VCaP (cell line): ENCODE results near the gene TBXT.
A peak's percentile ranks its signal among the peaks of the same experiment; 100 is the strongest.
"Not testable (repeated sequence)": the region's sequence is repeated elsewhere in the genome, so short reads cannot be mapped to it uniquely, and the experiment has no call there.

Experiments used
- H3K27ac ChIP-seq: fragments of 450-650 bp; 2 replicates; pipeline ENCODE4 v1.5.1; 2017
- CTCF ChIP-seq: fragments of 450-650 bp; conservative IDR thresholded peaks from 2 replicates; pipeline ENCODE4 v1.5.1; 2017; ENCODE audit warnings: mild to moderate bottlenecking, moderate library complexity

The TBXT gene

DNA sequence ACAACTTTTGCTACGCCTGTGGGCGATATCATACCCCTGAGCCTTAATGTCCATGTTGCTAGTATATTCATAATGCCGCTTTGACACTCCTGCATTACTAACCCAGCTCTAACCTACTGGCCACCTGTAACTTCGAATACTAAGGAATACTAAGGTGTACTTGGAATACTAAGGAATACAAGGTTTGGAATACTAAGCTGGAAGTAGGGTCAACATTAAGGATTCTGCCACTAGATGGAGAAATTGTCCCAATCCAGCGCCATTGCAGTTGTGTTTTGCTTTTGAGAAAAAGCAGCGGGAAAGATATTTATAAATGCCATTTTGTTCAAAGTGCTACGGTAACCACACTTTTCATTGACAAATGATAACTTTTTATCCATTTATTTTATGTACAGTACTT, 10.7 kb downstream of the TBXT start:
- no peak overlapping the region for H3K27ac ChIP-seq
- peak; percentile 80 for TF ChIP-seq CTCF

DNA sequence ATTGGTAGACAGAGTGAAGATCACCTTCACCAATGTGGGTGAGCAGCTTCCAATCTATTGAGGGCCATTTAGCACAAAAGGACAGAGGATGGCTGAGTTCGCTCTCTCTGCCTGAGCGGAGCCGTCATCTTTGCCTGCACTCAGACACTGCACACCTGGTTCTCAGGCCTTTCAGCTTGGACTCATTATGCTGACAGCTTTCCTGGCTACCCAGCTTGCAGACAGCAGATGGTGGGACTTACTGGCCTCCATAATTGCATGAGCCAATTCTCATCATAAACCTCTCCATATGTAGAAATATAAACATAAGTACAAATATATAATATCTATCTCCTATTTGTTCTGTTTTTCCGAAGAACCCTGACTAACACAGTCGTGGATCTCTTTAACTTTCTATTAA, 13.7 kb downstream of the TBXT start:
- no peak overlapping the region for H3K27ac ChIP-seq
- TF ChIP-seq CTCF: no peak

DNA sequence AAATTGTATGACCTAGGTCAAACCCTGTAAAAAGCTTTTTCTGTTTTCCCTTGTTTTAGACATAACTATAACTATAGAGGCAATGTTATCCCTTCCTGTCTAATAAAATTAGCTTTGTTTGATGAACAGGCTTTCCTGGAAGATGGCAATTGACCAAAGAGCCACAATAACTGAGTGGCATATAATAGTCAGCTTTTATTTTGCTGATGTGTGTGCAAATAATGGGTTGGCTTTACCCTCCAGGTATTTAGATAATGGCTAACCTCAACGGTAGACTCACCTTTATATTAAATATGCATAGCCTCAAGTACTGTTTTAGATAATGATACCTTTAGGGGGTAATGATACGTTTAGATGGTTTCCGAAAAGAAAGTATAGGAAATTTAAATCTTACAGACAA, 15.0 kb downstream of the TBXT start:
- TF ChIP-seq CTCF: no peak
- no peak overlapping the region for H3K27ac ChIP-seq

DNA sequence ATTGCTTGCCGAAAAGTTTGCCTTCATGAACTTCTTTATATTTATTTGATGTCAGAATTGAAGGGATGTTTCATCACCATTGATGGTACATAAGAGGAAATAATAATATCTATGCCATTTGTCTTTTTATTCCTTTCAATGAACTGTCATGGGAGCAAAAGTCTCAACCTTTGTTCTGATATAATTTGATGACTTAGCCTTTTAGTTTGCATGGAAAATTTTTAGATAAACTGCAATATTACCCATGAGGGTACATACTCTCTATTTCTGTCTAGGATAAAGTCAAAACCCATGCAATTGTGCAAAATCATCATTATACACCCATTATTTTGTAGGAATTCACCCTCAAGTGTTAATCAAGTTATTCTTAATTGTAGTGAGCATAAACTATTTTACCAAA, 15.9 kb downstream of the TBXT start:
- no peak overlapping the region for H3K27ac ChIP-seq
- no peak for TF ChIP-seq CTCF

DNA sequence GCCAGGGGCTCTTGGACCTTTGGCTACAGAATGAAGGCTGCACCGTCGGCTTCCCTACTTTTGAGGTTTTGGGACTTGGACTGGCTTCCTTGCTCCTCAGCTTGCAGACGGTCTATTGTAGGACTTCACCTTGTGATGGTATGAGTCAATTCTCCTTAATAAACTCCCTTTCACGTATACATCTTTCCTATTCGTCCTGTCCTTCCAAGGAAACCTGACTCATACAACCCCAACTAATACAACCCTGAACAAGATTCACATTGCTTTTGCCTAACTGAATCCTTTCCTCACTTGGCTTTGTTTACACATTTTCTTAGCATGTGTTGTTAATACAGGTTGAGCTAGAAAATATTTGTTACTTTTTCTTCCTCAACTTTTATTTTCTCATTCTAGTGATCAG, 21.9 kb downstream of the TBXT start:
- TF ChIP-seq CTCF: no peak
- no peak overlapping the region for H3K27ac ChIP-seq

DNA sequence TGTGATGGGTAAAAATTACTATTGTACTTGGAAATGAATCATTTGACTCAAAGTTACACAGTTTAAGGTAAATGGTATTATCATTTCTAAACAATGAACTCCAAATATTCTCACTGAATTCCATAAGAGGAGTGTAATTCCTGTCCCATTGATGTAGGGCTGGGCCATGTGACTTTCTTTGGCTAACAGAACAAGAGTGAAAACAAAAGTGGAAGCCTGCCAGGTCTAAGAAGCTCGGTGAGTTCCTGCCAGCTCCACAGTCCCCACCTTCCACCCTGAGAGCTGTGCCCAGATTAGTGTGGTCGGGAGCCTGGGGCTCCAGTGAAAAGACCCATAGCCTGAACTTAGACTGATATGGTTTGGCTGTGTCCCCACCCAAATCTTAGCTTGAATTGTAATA, 24.6 kb downstream of the TBXT start:
- TF ChIP-seq CTCF: no peak
- H3K27ac ChIP-seq: no peak overlapping the region

GRCh38 chr6:166127624-166128472, 39.8 kb downstream of the TBXT start:
- TF ChIP-seq CTCF: no peak

DNA sequence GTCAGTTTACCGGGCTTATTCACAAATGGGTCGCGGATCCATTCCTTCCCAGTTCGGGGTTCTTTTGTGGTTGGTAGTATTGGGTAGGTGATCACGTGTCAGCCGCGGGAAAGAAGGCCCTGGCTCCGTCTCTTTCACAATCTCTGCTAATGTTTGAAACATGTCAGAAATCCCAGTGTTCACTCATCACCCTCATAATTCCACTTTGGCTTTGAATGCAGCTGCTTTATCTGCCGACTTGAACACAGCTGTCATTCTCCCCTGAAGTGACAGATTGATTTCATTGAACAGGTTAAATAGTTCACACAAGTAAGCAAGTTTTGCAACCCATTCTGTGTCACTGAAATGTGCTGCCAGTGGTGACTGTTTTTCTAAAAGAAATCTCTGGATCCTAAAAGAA, 44.5 kb downstream of the TBXT start:
- H3K27ac ChIP-seq: not testable (repeated sequence)

More at GRCh38 chr6:166127624-166128472, 39.8 kb downstream of the TBXT start:
- H3K27ac ChIP-seq: no peak overlapping the region
